Heart left ventricle (tissue), 13 donors: ENCODE results near the gene BRSK2.

Source experiments
- POLR2A ChIP-seq, 2 donors: fragments of 450-650 bp; IDR thresholded peaks; one replicate each; pipeline ENCODE4 v1.6.1; 2017; ENCODE audit warnings: antibody characterized with exemption in 2 of 2, mild to moderate bottlenecking in 2 of 2, moderate library complexity in 2 of 2
- TF ChIP-seq, protein P1 (sequence below), 12 donors: fragments of 200-600 bp; sonication (generic) in 4 of 12; IDR thresholded peaks; one replicate each; pipeline versions ENCODE4 v1.5.0 to v1.8.0; 2018 to 2022; ENCODE audit warnings: antibody characterized with exemption in 12 of 12, mild to moderate bottlenecking in 5 of 12
- donor health status: ischemic (EF 13 %, LVEDD 7.1; RV severe dilation, severe dysfunction).
- donor health status: DM: no; HTN: yes; CAD: no.
- donor health status: DM: no; HTN: no; CAD: no.
- donor health status: ischemic (EF 25% LVEDD 6.9; RV normal size, moderate dysfunction).
- donor health status: ischemic (EF 25% LVEDD 5.7; RV mildly dilated, moderate dysfunction).
- donor health status: ischemic (EF 35%, LVEDD 5.7; RV mildly dilated, moderate dysfunction).
- donor health status: nonischemic (EF 11% LVEDD 7.7; RV severe dilation, severe dysfunction).
- donor health status: DM: yes; HTN: yes; CAD: no.
- donor health status: PGD.
- donor health status: ischemic (EF 29% LVEDD 5.4; RV normal size, mild dysfunction).
- donor health status: nonischemic (EF 23%, LVEDD 6.1; RV moderate dilation, normal function).

DNA sequence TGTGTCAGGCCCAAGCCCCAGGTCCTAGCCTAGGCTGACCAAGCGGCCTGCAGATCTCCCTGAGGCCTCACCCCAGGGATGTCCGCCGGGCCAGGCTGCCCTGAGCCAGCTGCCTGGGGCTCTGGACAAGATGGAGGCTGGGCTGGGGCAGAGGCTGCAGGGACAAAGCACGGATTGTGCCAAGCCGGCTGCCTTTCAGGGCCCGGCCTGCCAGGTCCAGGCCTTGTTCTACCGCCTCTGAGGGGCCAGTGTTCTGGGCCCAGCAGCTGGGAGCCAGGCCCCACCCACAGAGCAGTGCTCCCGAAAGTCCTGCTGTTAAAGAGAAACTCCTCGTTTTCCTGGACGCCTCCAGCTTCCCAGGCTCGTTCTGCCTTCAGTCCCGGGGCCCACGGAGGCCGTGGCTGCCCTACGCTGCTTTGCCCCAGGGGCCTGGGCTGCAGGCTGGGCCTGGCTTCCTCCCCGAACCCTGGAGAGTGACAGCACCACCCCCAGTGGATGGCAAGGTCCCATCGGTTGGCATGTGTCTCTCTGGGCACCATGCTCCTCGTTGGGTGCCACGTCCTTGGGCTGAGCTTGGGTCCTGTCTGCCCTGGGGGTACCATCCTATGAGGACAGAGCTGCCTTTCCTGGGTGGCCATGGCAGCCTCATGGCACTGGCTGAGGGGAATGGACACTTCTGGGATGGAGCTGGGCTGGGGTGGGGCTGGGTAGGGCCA, 7.6 kb downstream of the BRSK2 start:
- TF ChIP-seq, protein P1, sequence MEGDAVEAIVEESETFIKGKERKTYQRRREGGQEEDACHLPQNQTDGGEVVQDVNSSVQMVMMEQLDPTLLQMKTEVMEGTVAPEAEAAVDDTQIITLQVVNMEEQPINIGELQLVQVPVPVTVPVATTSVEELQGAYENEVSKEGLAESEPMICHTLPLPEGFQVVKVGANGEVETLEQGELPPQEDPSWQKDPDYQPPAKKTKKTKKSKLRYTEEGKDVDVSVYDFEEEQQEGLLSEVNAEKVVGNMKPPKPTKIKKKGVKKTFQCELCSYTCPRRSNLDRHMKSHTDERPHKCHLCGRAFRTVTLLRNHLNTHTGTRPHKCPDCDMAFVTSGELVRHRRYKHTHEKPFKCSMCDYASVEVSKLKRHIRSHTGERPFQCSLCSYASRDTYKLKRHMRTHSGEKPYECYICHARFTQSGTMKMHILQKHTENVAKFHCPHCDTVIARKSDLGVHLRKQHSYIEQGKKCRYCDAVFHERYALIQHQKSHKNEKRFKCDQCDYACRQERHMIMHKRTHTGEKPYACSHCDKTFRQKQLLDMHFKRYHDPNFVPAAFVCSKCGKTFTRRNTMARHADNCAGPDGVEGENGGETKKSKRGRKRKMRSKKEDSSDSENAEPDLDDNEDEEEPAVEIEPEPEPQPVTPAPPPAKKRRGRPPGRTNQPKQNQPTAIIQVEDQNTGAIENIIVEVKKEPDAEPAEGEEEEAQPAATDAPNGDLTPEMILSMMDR (IDR thresholded peaks at IDR 0.05) = no peak
- TF ChIP-seq POLR2A (IDR thresholded peaks at IDR 0.05) = no peak
